ENCODE results near the gene SENP7. TPM values are rescaled to one million over a fixed set of nuclear protein-coding genes. Genes with fewer than 3 reads are reported as not detected.
A peak's percentile ranks its signal among the peaks of the same experiment; 100 is the strongest.

The SENP7 gene
- total RNA-seq, 1 donor from 2014 or later = 59.1 TPM

DNA sequence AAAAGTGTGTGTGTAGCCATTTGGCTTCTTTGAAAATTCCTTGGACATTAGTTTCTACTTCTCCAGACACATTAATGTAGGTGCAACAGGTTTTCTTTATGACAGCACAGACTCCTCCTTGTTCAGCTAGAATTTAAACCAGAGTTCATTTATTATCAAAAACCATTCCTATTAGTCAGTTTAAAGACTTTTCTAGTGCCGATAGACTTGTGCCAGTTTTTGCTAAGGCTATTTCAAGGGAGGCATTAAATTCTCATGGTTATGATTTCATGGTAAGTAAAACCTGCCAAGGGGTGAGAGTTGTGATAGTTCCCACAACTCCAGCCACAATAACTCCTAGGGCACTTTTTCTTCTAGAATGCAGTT is 20.6 kb upstream of the SENP7 start:
- Mint-ChIP-seq H3K9me3 (peaks cover 14% of the 10 kb centered on the region), H3K4me3 (no peak overlapping the region), H3K36me3 (no peaks in the 10 kb centered on the region), H3K27me3 (ENCODE audit: low read depth) (no peaks in the 10 kb centered on the region), H3K27ac (peak overlapping the region; percentile 33), H3K4me1 (peaks cover 20% of the 10 kb centered on the region)
- TF ChIP-seq, protein P1, sequence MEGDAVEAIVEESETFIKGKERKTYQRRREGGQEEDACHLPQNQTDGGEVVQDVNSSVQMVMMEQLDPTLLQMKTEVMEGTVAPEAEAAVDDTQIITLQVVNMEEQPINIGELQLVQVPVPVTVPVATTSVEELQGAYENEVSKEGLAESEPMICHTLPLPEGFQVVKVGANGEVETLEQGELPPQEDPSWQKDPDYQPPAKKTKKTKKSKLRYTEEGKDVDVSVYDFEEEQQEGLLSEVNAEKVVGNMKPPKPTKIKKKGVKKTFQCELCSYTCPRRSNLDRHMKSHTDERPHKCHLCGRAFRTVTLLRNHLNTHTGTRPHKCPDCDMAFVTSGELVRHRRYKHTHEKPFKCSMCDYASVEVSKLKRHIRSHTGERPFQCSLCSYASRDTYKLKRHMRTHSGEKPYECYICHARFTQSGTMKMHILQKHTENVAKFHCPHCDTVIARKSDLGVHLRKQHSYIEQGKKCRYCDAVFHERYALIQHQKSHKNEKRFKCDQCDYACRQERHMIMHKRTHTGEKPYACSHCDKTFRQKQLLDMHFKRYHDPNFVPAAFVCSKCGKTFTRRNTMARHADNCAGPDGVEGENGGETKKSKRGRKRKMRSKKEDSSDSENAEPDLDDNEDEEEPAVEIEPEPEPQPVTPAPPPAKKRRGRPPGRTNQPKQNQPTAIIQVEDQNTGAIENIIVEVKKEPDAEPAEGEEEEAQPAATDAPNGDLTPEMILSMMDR (IDR thresholded peaks at IDR 0.05; ENCODE audit: unreplicated experiment) = no peak
- no peak for DNase-seq (ENCODE audit: low spot score in 2 of 2, unreplicated experiment in 2 of 2)

DNA sequence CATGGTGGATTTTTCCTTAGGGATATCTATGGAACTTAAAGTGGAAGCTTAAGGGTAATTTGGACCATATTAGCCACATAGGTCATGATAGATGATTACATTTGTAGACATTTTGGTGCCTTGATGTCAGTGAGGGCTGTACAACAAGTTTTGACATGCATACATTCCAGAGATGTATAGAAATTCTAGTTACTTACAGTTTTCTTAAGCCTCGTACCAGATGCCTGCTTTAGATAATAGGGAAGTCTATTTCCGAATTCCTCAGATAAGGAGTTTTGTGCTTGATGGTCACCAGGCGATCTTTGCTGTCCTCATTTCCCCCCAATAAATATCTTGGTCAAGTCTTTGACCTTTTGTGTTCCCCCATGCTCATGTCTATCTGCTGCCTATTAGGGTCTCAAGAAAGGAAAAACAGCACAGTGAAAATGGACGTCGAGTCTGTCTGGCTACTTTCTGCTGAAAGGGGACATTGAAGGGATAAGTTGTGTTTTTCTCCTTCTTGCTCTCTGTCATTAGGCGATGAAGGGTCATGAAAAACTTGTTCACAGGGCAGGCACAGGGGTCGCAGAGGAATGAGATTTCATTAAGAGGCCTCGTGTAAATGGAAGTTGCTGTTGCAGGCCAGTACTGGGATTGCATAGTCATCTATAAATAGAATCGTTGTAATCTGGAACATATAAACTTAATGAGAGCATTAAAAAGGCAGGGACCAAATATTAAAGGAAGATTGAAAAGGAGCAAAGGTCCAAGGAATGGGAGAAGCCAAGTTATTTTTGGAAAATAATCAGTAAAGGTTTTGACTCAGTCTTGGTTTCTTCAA is 20.0 kb upstream of the SENP7 start:
- Mint-ChIP-seq H3K27me3 (ENCODE audit: low read depth) (no peaks in the 10 kb centered on the region), H3K4me3 (no peak overlapping the region), H3K4me1 (peaks cover 20% of the 10 kb centered on the region), H3K27ac (peak overlapping the region; percentile 33), H3K9me3 (peaks cover 11% of the 10 kb centered on the region), H3K36me3 (no peaks in the 10 kb centered on the region)
- no peak for DNase-seq (ENCODE audit: low spot score in 2 of 2, unreplicated experiment in 2 of 2)
- TF ChIP-seq, protein P1 (IDR thresholded peaks at IDR 0.05; ENCODE audit: unreplicated experiment) = no peak

DNA sequence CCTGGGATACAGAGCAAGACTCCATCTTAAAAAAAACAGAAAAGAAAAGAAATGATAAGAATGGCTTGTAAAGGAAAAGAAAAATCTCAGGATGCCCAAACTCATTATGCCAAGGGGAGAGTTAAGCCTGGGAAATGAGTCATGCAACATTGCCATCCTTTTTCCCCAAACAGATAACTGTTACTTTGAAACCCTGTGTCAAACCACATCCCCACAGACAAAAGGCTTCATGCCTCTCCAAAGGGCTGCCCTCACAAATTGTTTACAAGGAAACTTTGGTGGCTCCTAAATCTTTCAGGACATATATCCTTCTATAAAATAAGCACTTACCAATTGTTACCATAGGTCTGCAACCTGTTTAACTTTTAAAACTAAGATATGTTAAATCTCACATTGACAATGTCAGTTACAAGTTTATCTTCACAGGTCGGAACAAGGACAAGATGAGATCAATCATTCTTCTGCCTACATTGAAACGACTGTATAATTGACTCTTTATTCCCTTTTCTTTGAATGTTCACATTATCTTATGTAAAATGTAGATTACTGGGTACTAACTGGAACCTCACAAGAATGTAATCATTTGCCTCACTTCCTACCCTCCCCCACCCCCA is 18.6 kb upstream of the SENP7 start:
- TF ChIP-seq, protein P1 (IDR thresholded peaks at IDR 0.05; ENCODE audit: unreplicated experiment) = no peak
- H3K27me3 Mint-ChIP-seq (ENCODE audit: low read depth) = no peaks in the 10 kb centered on the region
- no peaks in the 10 kb centered on the region for H3K36me3 Mint-ChIP-seq
- H3K4me1 Mint-ChIP-seq = peaks cover 20% of the 10 kb centered on the region
- no peak overlapping the region for H3K4me3 Mint-ChIP-seq
- H3K9me3 Mint-ChIP-seq = peaks cover 11% of the 10 kb centered on the region
- no peak for DNase-seq (ENCODE audit: low spot score in 2 of 2, unreplicated experiment in 2 of 2)
- H3K27ac Mint-ChIP-seq = no peak overlapping the region

DNA sequence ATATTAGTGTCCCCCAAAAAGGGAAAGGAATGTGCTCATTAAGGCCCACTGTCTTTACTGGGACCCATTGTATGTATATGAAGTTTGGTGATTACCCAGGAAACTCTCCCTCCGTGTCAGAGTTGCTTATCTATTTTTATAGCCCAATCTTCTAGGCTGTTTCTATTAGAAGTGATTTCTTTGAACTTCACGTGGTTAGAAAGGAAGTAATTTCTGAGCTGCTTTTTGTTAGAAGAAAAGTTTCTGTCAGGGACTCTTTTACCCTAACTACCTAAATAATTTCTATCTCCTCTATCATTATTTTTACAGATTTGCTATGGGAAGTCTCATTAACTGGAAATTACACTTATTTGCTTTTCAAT is 17.7 kb upstream of the SENP7 start:
- H3K4me1 Mint-ChIP-seq = peaks cover 20% of the 10 kb centered on the region

DNA sequence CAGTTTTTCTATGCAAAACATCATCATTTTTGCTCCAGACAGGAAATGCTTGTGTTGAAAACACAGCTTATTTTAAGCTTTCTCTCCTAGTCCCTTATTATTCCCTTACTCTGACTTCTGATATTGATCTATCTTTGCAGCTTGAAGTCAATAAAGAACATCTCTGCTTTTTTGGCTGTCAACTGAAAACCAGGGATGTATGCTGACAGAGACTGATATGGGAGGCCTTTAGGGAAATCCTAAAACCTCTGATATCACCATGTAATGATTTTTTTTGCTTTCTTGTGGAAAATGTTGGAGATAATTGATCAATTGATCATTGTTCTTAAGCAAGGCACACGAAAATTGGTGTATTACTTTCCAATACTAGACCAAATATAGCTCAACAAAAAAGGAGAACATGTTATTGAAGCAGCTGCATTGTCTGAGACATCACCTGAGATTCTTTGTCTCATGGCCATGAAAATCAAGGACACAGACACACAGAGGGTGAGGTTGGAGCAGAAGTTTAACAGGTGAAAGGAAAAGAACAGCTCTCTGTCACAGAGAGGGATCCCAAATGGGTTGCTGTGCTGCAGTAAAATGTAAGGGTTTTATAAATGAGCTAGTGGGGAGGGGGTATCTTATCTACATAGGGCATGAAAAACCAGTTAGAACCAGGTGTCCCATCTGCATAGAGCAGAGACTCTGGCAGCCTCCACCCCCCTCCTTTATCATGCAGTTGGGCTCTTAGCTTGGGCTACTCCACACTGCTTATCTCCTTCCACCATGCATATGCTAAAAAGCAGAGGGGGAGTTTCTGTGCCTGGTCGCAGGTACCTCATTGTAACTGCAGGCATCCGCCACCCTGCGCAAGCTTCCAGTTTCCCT is 17.0 kb upstream of the SENP7 start:
- Mint-ChIP-seq H3K27ac (no peak overlapping the region), H3K36me3 (no peaks in the 10 kb centered on the region), H3K9me3 (peaks cover 11% of the 10 kb centered on the region), H3K27me3 (ENCODE audit: low read depth) (no peaks in the 10 kb centered on the region), H3K4me1 (peaks cover 20% of the 10 kb centered on the region), H3K4me3 (no peak overlapping the region)
- no peak for DNase-seq (ENCODE audit: low spot score in 2 of 2, unreplicated experiment in 2 of 2)
- TF ChIP-seq, protein P1 (IDR thresholded peaks at IDR 0.05; ENCODE audit: unreplicated experiment) = no peak

More for the DNA sequence above, 17.7 kb upstream of the SENP7 start:
- peaks cover 11% of the 10 kb centered on the region for H3K9me3 Mint-ChIP-seq
- DNase-seq (ENCODE audit: low spot score in 2 of 2, unreplicated experiment in 2 of 2) = no peak
- H3K27ac Mint-ChIP-seq = no peak overlapping the region
- no peak overlapping the region for H3K4me3 Mint-ChIP-seq
- no peaks in the 10 kb centered on the region for H3K27me3 Mint-ChIP-seq (ENCODE audit: low read depth)
- no peaks in the 10 kb centered on the region for H3K36me3 Mint-ChIP-seq
- TF ChIP-seq, protein P1 (IDR thresholded peaks at IDR 0.05; ENCODE audit: unreplicated experiment) = no peak

Measured in mesothelial cell of epicardium (in vitro differentiated cells).